Thoracic aorta (tissue), 2 donors: Measurements from ENCODE around the gene NDEL1. TPM values are rescaled to one million over a fixed set of nuclear protein-coding genes. Genes with fewer than 3 reads are reported as not detected.
A peak's percentile ranks its signal among the peaks of the same experiment; 100 is the strongest.

Experiments
- ATAC-seq: fragments of 150-250 bp; one replicate; pipeline ENCODE4 v1.8.0; 2017; ENCODE audit warnings: low read depth; ENCODE audit not compliant: insufficient number of reproducible peaks, low FRiP score
- DNase-seq: peaks from one replicate; pipeline ENCODE4 v3.0.0-alpha.2; 2020; ENCODE audit warnings: low spot score
- H3K27ac ChIP-seq, 2 donors: fragments of 200-600 bp; sonication (generic); 1 replicate in 1 of 2; 2 replicates in 1 of 2; pipeline ENCODE4 v1.5.1; 2016; ENCODE audit warnings: mild to moderate bottlenecking in 2 of 2, moderate library complexity in 2 of 2
- H3K27me3 ChIP-seq: fragments of 200-600 bp; sonication (generic); replicated peaks from 2 replicates; pipeline ENCODE4 v1.6.0; 2016; ENCODE audit warnings: mild to moderate bottlenecking; ENCODE audit not compliant: insufficient read depth
- H3K36me3 ChIP-seq: fragments of 200-600 bp; sonication (generic); one replicate; pipeline ENCODE4 v1.5.1; 2016
- H3K4me1 ChIP-seq, 2 donors: fragments of 200-600 bp; sonication (generic); 1 replicate in 1 of 2; 2 replicates in 1 of 2; pipeline versions ENCODE4 v1.5.1 to v1.6.0; 2016; ENCODE audit warnings: low read depth in 2 of 2, mild to moderate bottlenecking in 1 of 2; ENCODE audit not compliant: control insufficient read depth in 1 of 2
- H3K4me3 ChIP-seq: fragments of 200-600 bp; sonication (generic); 2 replicates; pipeline ENCODE4 v1.5.1; 2016; ENCODE audit warnings: mild to moderate bottlenecking
- H3K9me3 ChIP-seq: fragments of 200-600 bp; sonication (generic); 2 replicates; pipeline ENCODE4 v1.5.1; 2016
- CTCF ChIP-seq: fragments of 200-600 bp; sonication (generic); IDR thresholded peaks from one replicate; pipeline ENCODE4 v1.5.1; 2019; ENCODE audit warnings: antibody characterized with exemption
- total RNA-seq, 2 donors: library from RNA; depleted of rRNA; stranded (reverse); fragments of >200 nt; gene quantifications; one replicate each; pipeline versions ENCODE4 v1.1.0 to v1.2.3, GENCODE V29; 2016

NDEL1 gene
- total RNA-seq, 2 donors from 2014 or later = 110 to 113 TPM

GRCh38 chr17:8499614-8500013 is 63.9 kb downstream of the NDEL1 start:
- ATAC-seq (no peak), DNase-seq (no peak)
- no peak for TF ChIP-seq CTCF
- no peaks in the 10 kb centered on the region for H3K9me3 ChIP-seq
- H3K4me3 ChIP-seq = no peak overlapping the region
- H3K4me1 ChIP-seq = peaks cover 14 to 29% of the 10 kb centered on the region in 2 donors
- no peaks in the 10 kb centered on the region for H3K27me3 ChIP-seq
- peak overlapping the region; percentile 35 to 69 for H3K27ac ChIP-seq
- peaks cover 80% of the 10 kb centered on the region for H3K36me3 ChIP-seq

DNA sequence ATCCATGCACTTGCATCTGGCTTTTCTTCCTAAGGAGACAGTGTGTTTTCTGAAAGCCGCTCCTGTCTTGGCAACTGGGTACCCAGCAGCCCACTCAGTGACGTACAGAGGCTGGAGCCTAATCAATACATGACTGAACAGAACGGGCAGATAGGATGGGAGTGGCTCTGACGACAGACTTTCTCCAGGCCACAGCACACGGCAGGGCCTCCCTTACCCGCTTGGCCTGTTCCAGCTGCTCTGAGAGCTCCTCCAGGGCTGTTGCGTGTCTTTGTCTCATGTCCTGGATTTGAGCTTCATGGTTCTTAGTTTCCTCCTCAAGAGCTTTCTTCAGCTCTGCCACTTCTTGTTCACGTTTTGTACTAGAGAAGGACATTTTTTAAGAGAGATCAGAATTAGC is 64.9 kb downstream of the NDEL1 start:
- H3K27ac ChIP-seq = peak overlapping the region; percentile 35 to 69

DNA sequence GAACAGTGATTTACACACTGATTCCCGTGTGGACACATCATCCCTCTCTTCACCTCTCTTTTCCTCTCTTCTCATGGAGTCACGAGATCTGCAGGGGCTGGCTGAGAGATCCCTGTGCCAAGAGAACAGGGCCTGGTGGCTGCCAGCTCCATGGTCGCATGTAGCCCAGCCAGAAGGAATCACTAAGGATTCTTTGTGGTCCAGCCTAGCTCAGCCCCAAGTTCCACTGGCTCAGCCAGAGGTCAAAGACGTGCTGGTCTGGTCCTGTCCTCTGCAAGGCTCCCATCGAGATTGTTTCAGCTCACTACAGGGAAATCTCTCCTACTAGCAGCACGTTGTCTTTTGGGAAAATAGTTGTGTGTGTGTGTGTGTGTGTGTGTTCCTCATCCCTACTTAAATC is 66.4 kb downstream of the NDEL1 start:
- no peak for TF ChIP-seq CTCF
- H3K27me3 ChIP-seq = no peaks in the 10 kb centered on the region
- H3K27ac ChIP-seq = peak overlapping the region; percentile 35 to 69
- ATAC-seq (no peak), DNase-seq (no peak)
- H3K4me1 ChIP-seq = peaks cover 14 to 54% of the 10 kb centered on the region in 2 donors
- H3K9me3 ChIP-seq = no peaks in the 10 kb centered on the region
- no peak overlapping the region for H3K4me3 ChIP-seq
- peaks cover 79% of the 10 kb centered on the region for H3K36me3 ChIP-seq

More for the DNA sequence above, 64.9 kb downstream of the NDEL1 start:
- Histone ChIP-seq H3K9me3 (no peaks in the 10 kb centered on the region), H3K27me3 (no peaks in the 10 kb centered on the region), H3K36me3 (peaks cover 80% of the 10 kb centered on the region), H3K4me3 (no peak overlapping the region), H3K4me1 (peaks cover 14 to 39% of the 10 kb centered on the region in 2 donors)
- no peak for TF ChIP-seq CTCF
- no peak for DNase-seq
- no peak for ATAC-seq

- no peak for DNase-seq
Measured at GRCh38 chr17:8503368-8503767, 67.7 kb downstream of the NDEL1 start.

DNA sequence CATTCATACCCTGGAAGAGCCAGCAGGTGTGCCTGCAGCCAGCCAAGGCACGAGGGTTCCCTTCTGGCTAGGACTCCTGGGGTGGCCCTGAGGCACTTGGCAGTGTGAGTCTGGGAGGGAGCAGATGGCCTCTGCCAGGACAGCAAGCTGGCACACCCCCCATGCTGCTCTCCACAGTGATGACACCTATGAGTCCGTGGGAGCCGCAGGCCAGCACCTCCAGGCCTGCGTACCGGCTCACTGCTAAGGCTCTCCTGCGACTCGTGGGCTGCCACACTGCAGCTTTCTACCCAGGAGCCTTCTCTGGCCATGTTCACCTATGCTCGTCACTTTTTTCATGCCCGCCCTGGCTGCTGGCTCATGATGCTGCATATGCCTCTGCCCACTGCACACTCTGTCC is 68.1 kb downstream of the NDEL1 start:
- Histone ChIP-seq H3K4me3 (no peak overlapping the region), H3K27me3 (no peaks in the 10 kb centered on the region), H3K9me3 (no peaks in the 10 kb centered on the region), H3K27ac (peak overlapping the region; percentile 69 to 78), H3K36me3 (peaks cover 87% of the 10 kb centered on the region), H3K4me1 (peaks cover 14 to 60% of the 10 kb centered on the region in 2 donors)
- TF ChIP-seq CTCF = no peak
- no peak for DNase-seq
- ATAC-seq = no peak

More at GRCh38 chr17:8503368-8503767, 67.7 kb downstream of the NDEL1 start:
- peak; percentile 50 for ATAC-seq
- TF ChIP-seq CTCF = no peak
- H3K4me1 ChIP-seq = peaks cover 14 to 60% of the 10 kb centered on the region in 2 donors
- H3K36me3 ChIP-seq = peaks cover 87% of the 10 kb centered on the region
- H3K9me3 ChIP-seq = no peaks in the 10 kb centered on the region
- H3K4me3 ChIP-seq = no peak overlapping the region
- no peaks in the 10 kb centered on the region for H3K27me3 ChIP-seq
- peak overlapping the region; percentile 69 to 78 for H3K27ac ChIP-seq
